ENCODE measurements around the gene RGL2.

DNA sequence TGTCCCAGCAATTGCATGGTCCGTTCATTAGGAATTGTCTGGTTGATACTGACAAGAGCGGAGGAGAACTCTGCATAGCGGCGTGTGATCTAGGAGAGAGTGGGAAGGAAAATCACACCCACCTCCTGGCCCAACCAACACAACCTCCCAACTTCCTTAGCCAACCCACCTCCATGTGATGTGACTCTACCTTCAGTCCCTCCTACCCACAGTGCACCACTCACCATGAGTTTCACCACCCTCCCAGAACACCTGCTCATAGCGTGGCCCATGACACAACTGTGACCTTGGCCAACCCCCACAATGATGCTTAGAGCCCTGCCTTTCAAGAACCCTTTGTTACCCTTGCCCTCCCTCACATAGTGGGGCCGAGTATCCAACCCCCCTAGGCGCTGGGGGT lies 34.7 kb downstream of the RGL2 start:
- TF ChIP-seq CTCF (conservative IDR thresholded peaks at IDR 0.05; ENCODE audit: low read length) (no peak), EZH2phosphoT487 (IDR thresholded peaks at IDR 0.05; ENCODE audit: borderline replicate concordance) (no peak)

Data from Loucy (cell line).